ENCODE measurements around the gene OCIAD1.

GRCh38 chr4:48898733-48899431 lies 68.0 kb downstream of the OCIAD1 start:
- TF ChIP-seq CTCF (IDR thresholded peaks at IDR 0.05), result no peak
- TF ChIP-seq POLR2A (IDR thresholded peaks at IDR 0.05), result no peak
- no peak for TF ChIP-seq POLR2AphosphoS5 (IDR thresholded peaks at IDR 0.05)
